Retinal pigment epithelial cell (primary cell): ENCODE data around the gene EHD3.

Experiments
- DNase-seq: peaks from one replicate; pipeline ENCODE4 v3.0.0-alpha.2; 2010; ENCODE audit warnings: low read depth
- H3K4me3 ChIP-seq: 2 replicates; pipeline ENCODE4 v1.5.1; 2011; ENCODE audit warnings: mild to moderate bottlenecking, low read length, control low read depth, moderate library complexity
- TF ChIP-seq, protein P1 (sequence below): conservative IDR thresholded peaks from 2 replicates; pipeline ENCODE4 v1.5.1; 2011; ENCODE audit warnings: low read depth, low read length, control low read depth, inconsistent platforms

Gene EHD3

DNA sequence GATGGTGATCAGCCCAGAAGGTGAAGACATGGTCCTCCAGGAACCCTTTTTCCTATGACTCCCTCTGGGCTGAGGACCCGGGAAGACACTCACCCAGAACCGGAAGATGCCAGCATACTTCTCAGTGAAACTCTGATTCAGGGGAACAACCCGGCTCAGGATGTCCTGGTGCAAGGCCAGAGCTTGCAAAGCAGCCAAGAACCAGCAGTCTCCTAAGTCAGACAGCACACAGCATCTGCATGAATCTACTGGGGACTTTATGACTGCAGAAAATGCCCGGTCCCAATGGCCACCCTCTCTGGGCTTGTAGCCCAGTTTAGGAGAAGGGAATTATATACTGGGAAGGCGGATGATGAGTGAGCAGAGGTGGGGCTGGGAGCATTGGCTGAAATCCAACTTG, 31.9 kb upstream of the EHD3 start:
- TF ChIP-seq, protein P1, sequence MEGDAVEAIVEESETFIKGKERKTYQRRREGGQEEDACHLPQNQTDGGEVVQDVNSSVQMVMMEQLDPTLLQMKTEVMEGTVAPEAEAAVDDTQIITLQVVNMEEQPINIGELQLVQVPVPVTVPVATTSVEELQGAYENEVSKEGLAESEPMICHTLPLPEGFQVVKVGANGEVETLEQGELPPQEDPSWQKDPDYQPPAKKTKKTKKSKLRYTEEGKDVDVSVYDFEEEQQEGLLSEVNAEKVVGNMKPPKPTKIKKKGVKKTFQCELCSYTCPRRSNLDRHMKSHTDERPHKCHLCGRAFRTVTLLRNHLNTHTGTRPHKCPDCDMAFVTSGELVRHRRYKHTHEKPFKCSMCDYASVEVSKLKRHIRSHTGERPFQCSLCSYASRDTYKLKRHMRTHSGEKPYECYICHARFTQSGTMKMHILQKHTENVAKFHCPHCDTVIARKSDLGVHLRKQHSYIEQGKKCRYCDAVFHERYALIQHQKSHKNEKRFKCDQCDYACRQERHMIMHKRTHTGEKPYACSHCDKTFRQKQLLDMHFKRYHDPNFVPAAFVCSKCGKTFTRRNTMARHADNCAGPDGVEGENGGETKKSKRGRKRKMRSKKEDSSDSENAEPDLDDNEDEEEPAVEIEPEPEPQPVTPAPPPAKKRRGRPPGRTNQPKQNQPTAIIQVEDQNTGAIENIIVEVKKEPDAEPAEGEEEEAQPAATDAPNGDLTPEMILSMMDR = no peak
- H3K4me3 ChIP-seq = no peak overlapping the region
- DNase-seq = no peak

DNA sequence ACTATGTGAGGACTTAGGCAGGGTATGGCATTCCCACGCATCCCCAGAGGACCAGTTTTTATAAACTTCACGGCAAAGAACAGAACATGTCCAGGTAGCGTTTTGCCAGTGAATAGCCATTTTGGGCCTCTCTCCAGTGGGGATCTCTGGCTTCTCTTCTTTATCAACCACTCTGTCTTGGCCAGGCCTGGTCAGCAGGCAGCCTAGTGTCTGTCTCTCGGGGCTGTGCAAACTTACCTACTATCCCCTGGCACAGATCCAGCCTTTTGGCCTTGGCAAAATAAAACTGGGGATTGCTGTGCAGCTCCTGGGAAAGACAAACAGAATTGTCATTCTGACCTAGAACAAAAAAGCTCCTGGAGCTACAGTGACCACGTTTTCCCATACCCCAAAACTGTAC, 31.1 kb upstream of the EHD3 start:
- DNase-seq = no peak
- TF ChIP-seq, protein P1 = no peak
- no peak overlapping the region for H3K4me3 ChIP-seq

DNA sequence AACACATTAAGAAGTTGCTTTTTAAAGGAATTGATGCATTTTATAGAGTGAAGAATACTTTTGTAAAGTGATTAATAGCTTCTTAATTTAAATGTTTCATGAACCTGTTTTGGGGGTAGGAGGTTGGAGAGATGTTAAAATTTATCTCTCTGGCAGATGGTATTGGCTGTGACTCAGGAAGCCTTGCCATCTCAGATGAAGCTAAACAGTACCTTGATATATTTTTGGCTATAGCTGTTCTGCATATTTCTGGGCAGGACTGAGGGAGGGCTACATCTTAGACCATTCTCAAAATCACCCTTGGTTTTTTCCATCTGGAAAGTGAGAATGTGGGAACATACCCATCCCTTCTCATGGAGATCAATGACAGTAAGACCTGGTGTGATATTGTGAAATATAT, 30.0 kb upstream of the EHD3 start:
- TF ChIP-seq, protein P1 = no peak
- H3K4me3 ChIP-seq = no peak overlapping the region
- no peak for DNase-seq

DNA sequence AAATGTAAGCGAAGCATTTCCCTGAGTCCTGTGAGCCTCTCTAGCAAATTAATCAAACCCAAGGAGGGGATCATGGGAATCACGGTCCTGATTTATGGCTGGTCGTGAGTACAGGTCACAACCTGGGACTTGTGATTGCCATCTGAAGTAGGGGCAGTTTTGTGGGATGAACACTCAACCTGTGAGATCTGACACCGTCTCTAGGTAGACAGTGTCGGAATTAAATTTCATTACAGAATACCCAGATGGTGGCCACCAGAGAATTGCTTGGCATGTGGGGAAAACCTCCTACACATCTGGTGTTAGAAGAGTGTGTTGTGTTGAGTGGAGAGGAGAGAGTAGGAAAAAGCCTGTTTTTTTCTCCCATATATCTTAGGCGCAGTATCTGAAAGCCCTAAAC, 29.2 kb upstream of the EHD3 start:
- TF ChIP-seq, protein P1 = no peak
- no peak overlapping the region for H3K4me3 ChIP-seq
- no peak for DNase-seq

DNA sequence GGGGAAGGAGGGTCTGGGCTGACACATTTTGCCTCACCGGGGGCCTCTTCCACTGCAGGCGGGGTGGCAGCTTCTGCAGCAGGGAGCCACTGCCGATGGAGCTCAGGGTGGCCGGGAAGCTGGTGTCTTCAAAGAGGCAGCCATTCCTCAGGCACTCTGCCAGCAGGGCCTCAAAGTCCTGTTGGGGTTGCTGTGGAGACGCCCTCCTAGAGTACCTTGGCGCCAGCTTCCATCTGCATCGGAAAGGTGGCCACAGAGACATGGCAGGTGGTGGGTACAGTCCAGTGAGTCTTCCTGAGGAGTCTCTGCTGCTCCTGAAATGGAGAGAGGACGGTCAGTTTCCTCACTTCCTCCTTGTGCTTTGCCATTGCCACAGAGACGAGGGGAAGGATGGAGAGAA, 28.8 kb upstream of the EHD3 start:
- TF ChIP-seq, protein P1 = no peak
- H3K4me3 ChIP-seq = no peak overlapping the region
- DNase-seq = no peak

DNA sequence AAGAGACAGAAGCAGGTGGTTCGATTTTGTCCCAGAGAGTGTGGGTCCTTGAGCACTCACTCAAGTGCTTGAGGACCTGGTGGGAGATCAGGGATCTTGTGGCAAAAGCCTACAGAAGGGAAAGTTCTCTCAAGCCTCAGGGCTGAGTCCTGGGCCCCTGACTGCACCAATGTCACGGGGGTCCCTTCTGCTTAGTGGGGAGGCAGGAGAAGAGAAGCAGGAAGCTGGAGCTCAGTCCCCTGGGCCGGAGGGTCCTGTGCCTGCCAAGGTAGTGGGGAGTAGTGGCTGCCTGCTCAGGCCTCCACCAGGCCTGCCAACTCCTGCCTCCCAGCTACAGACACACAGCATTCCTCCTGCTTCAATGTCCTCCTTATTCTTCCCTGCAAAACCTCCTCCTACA, 28.3 kb upstream of the EHD3 start:
- TF ChIP-seq, protein P1 = no peak
- DNase-seq = no peak
- no peak overlapping the region for H3K4me3 ChIP-seq

- TF ChIP-seq, protein P1 = no peak
- H3K4me3 ChIP-seq = no peak overlapping the region
- DNase-seq = peak; percentile 9
These were observed 26.2 kb upstream of the EHD3 start for GRCh38 chr2:31207790-31208189.
